Hepatocyte (in vitro differentiated cells): ENCODE results near the gene DOCK3.

Experiments
- CTCF ChIP-seq: fragments of 200-600 bp; sonication (generic); IDR thresholded peaks from 2 replicates; pipeline ENCODE4 v1.5.1; 2016; ENCODE audit warnings: antibody characterized with exemption, mild to moderate bottlenecking; ENCODE audit not compliant: poor library complexity
- EZH2 ChIP-seq: fragments of 200-600 bp; sonication (generic); IDR thresholded peaks from 2 replicates; pipeline ENCODE4 v1.6.1; 2016; ENCODE audit warnings: antibody characterized with exemption, mild to moderate bottlenecking, borderline replicate concordance

DNA sequence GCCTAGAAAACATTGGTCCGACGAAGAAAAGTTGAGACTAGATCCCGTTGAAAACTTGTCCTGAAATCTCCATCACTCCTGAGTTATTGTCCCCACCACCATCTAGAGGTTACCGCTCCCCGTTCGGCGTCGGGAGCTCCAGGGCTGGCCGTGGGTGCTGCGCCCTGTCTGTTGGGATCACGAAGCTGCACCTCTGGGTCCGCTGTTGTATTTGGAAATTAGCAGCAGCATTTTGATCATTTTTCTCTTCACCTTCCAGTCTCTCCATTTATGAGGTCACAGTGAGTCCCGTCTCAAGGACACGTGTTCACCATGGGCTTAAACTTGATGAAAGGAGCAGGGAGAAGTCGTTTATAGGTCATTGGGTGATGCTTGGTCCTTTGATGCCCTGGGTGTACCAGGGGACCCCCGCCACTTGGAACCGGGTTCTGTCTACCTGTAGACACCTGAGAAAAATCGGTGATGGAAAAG is 710.9 kb downstream of the DOCK3 start:
- TF ChIP-seq EZH2 (no peak), CTCF (no peak)
